ENCODE results near the gene VPS16.

DNA sequence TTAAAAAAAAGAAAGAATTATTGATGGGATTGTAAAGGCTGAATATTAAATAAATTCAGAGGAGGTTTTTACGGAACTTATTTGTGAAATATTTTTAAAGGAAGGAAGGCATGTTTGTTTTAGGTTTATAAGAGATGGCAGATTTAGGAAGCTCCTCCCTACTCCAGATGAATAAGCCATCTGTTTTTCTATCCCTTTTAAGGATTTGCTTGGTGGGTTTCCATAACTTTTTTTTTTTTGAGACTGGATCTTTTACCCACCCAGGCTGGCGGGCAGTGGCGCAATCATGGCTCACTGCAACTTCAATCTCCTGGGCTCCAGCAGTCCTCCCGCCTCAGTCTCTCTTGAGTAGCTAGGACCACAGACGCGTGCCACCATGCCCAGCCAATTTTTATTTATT, 63.1 kb downstream of the VPS16 start:
- TF ChIP-seq, protein P1, sequence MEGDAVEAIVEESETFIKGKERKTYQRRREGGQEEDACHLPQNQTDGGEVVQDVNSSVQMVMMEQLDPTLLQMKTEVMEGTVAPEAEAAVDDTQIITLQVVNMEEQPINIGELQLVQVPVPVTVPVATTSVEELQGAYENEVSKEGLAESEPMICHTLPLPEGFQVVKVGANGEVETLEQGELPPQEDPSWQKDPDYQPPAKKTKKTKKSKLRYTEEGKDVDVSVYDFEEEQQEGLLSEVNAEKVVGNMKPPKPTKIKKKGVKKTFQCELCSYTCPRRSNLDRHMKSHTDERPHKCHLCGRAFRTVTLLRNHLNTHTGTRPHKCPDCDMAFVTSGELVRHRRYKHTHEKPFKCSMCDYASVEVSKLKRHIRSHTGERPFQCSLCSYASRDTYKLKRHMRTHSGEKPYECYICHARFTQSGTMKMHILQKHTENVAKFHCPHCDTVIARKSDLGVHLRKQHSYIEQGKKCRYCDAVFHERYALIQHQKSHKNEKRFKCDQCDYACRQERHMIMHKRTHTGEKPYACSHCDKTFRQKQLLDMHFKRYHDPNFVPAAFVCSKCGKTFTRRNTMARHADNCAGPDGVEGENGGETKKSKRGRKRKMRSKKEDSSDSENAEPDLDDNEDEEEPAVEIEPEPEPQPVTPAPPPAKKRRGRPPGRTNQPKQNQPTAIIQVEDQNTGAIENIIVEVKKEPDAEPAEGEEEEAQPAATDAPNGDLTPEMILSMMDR (IDR thresholded peaks at IDR 0.05 in 8 of 11, conservative IDR thresholded peaks at IDR 0.05 in 3 of 11) = no peak
- no peak for TF ChIP-seq POLR2A (IDR thresholded peaks at IDR 0.05)

Measured in spleen (tissue), 7 donors.